ENCODE results near the gene PDE7B. TPM values are rescaled to one million over a fixed set of nuclear protein-coding genes. Genes with fewer than 3 reads are reported as not detected.

The PDE7B gene
- total RNA-seq, 8 experiments from 2014 or later, result 0.08 to 60.7 (median 1.1) TPM

- Histone ChIP-seq H3K4me1 (replicated peaks in 1 of 2) (no peaks in the 10 kb centered on the region), H3K4me3 (no peak overlapping the region), H3K27ac (no peak overlapping the region)
- in situ Hi-C loops (cut with MboI; ENCODE audit: low pct_unique_long_range_greater_than_20kb in 2 of 9, low sequenced_read_pairs in 9 of 9, unreplicated experiment in 9 of 9), result no loop called here
- ATAC-seq (replicated peaks in 6 of 8), result no peak
- 65 to 100% (median 86%) methylated on average over 1 to 3 of the region's 3 CpGs; no CpG with 5 or more reads in 3 of the 10 experiments for WGBS, 10 experiments
These were observed 211.6 kb downstream of the PDE7B start for GRCh38 chr6:136063096-136063495.

- H3K4me1 ChIP-seq (replicated peaks in 1 of 2), result no peaks in the 10 kb centered on the region
- WGBS, 10 experiments, result 0 to 100% (median 66%) methylated on average over 1 to 3 of the region's 3 CpGs; no CpG with 5 or more reads in 3 of the 10 experiments
- no peak overlapping the region for H3K4me3 ChIP-seq
- in situ Hi-C loops (cut with MboI; ENCODE audit: low pct_unique_long_range_greater_than_20kb in 2 of 9, low sequenced_read_pairs in 9 of 9, unreplicated experiment in 9 of 9), result no loop called here
- peak in 3 of 8 experiments; percentile 4 to 64 (median 47) for ATAC-seq (replicated peaks in 6 of 8)
- H3K27ac ChIP-seq, result no peak overlapping the region
These were observed 214.5 kb downstream of the PDE7B start for GRCh38 chr6:136066005-136066404.

- no peak for ATAC-seq (replicated peaks in 6 of 8)
These were observed 216.3 kb downstream of the PDE7B start for GRCh38 chr6:136067731-136068341.

GRCh38 chr6:136069119-136069518, 217.6 kb downstream of the PDE7B start:
- ATAC-seq (replicated peaks in 6 of 8), result peak in 5 of 8 experiments; percentile 9 to 88 (median 69)
- Histone ChIP-seq H3K4me1 (replicated peaks in 1 of 2) (no peaks in the 10 kb centered on the region), H3K4me3 (no peak overlapping the region), H3K27ac (no peak overlapping the region)
- in situ Hi-C loops (cut with MboI; ENCODE audit: low pct_unique_long_range_greater_than_20kb in 2 of 9, low sequenced_read_pairs in 9 of 9, unreplicated experiment in 9 of 9), result no loop called here
- WGBS, 10 experiments, result 0 to 83% (median 52%) methylated on average over 1 to 2 of the region's 2 CpGs; no CpG with 5 or more reads in 3 of the 10 experiments

More at GRCh38 chr6:136067731-136068341, 216.3 kb downstream of the PDE7B start:
- Histone ChIP-seq H3K4me1 (replicated peaks in 1 of 2) (no peaks in the 10 kb centered on the region), H3K4me3 (no peak overlapping the region), H3K27ac (no peak overlapping the region)
- 24 to 95% (median 90%) methylated on average over 3 to 10 of the region's 10 CpGs; no CpG with 5 or more reads in 1 of the 10 experiments for WGBS, 10 experiments
- in situ Hi-C loops (cut with MboI; ENCODE audit: low pct_unique_long_range_greater_than_20kb in 2 of 9, low sequenced_read_pairs in 9 of 9, unreplicated experiment in 9 of 9), result no loop called here

- Histone ChIP-seq H3K4me3 (no peak overlapping the region), H3K4me1 (replicated peaks in 1 of 2) (no peaks in the 10 kb centered on the region), H3K27ac (no peak overlapping the region)
- WGBS, 10 experiments, result 81 to 100% (median 96%) methylated on average over 1 to 5 of the region's 5 CpGs; no CpG with 5 or more reads in 2 of the 10 experiments
- in situ Hi-C loops (cut with MboI; ENCODE audit: low pct_unique_long_range_greater_than_20kb in 2 of 9, low sequenced_read_pairs in 9 of 9, unreplicated experiment in 9 of 9), result no loop called here
- ATAC-seq (replicated peaks in 6 of 8), result no peak
These were observed 219.3 kb downstream of the PDE7B start for GRCh38 chr6:136070815-136071214.

- Histone ChIP-seq H3K4me3 (no peak overlapping the region), H3K4me1 (replicated peaks in 1 of 2) (no peaks in the 10 kb centered on the region), H3K27ac (no peak overlapping the region)
- ATAC-seq (replicated peaks in 6 of 8), result no peak
- in situ Hi-C loops (cut with MboI; ENCODE audit: low pct_unique_long_range_greater_than_20kb in 2 of 9, low sequenced_read_pairs in 9 of 9, unreplicated experiment in 9 of 9), result no loop called here
- 80 to 100% (median 94%) methylated on average over 1 to 5 of the region's 7 CpGs; no CpG with 5 or more reads in 3 of the 10 experiments for WGBS, 10 experiments
These were observed 221.2 kb downstream of the PDE7B start for GRCh38 chr6:136072691-136073090.

- in situ Hi-C loops (cut with MboI; ENCODE audit: low pct_unique_long_range_greater_than_20kb in 2 of 9, low sequenced_read_pairs in 9 of 9, unreplicated experiment in 9 of 9), result no loop called here
- Histone ChIP-seq H3K27ac (no peak overlapping the region), H3K4me3 (no peak overlapping the region), H3K4me1 (replicated peaks in 1 of 2) (no peaks in the 10 kb centered on the region)
- no peak for ATAC-seq (replicated peaks in 6 of 8)
- 63 to 100% (median 89%) methylated on average over 1 to 4 of the region's 5 CpGs; no CpG with 5 or more reads in 2 of the 10 experiments for WGBS, 10 experiments
These were observed 221.7 kb downstream of the PDE7B start for GRCh38 chr6:136073216-136073615.

- H3K4me3 ChIP-seq, result no peak overlapping the region
- H3K4me1 ChIP-seq (replicated peaks in 1 of 2), result no peaks in the 10 kb centered on the region
- 55 to 100% (median 94%) methylated on average over 1 to 3 of the region's 3 CpGs; no CpG with 5 or more reads in 4 of the 10 experiments for WGBS, 10 experiments
- ATAC-seq (replicated peaks in 6 of 8), result no peak
- H3K27ac ChIP-seq, result no peak overlapping the region
- in situ Hi-C loops (cut with MboI; ENCODE audit: low pct_unique_long_range_greater_than_20kb in 2 of 9, low sequenced_read_pairs in 9 of 9, unreplicated experiment in 9 of 9), result no loop called here
These were observed 225.0 kb downstream of the PDE7B start for GRCh38 chr6:136076496-136076895.

- H3K4me1 ChIP-seq (replicated peaks in 1 of 2), result no peaks in the 10 kb centered on the region
- 0 to 96% (median 65%) methylated on average over 1 to 5 of the region's 5 CpGs for WGBS, 10 experiments
- no peak overlapping the region for H3K27ac ChIP-seq
- peak in 5 of 8 experiments; percentile 18 to 91 (median 79) for ATAC-seq (replicated peaks in 6 of 8)
- H3K4me3 ChIP-seq, result no peak overlapping the region
- in situ Hi-C loops (cut with MboI; ENCODE audit: low pct_unique_long_range_greater_than_20kb in 2 of 9, low sequenced_read_pairs in 9 of 9, unreplicated experiment in 9 of 9), result no loop called here
These were observed 226.5 kb downstream of the PDE7B start for GRCh38 chr6:136077834-136078576.

GRCh38 chr6:136079701-136080565, 228.4 kb downstream of the PDE7B start:
- WGBS, 10 experiments, result 73 to 100% (median 89%) methylated on average over 2 to 6 of the region's 6 CpGs
- Histone ChIP-seq H3K27ac (no peak overlapping the region), H3K4me3 (no peak overlapping the region), H3K4me1 (replicated peaks in 1 of 2) (no peaks in the 10 kb centered on the region)
- no peak for ATAC-seq (replicated peaks in 6 of 8)
- in situ Hi-C loops (cut with MboI; ENCODE audit: low pct_unique_long_range_greater_than_20kb in 2 of 9, low sequenced_read_pairs in 9 of 9, unreplicated experiment in 9 of 9), result no loop called here

- no peak overlapping the region for H3K27ac ChIP-seq
- no peak overlapping the region for H3K4me3 ChIP-seq
- in situ Hi-C loops (cut with MboI; ENCODE audit: low pct_unique_long_range_greater_than_20kb in 2 of 9, low sequenced_read_pairs in 9 of 9, unreplicated experiment in 9 of 9), result no loop called here
- no peaks in the 10 kb centered on the region for H3K4me1 ChIP-seq (replicated peaks in 1 of 2)
- peak in 3 of 8 experiments; percentile 27 to 76 (median 35) for ATAC-seq (replicated peaks in 6 of 8)
These were observed 232.0 kb downstream of the PDE7B start for GRCh38 chr6:136083540-136083939.

- no peak overlapping the region for H3K27ac ChIP-seq
- H3K4me3 ChIP-seq, result no peak overlapping the region
- ATAC-seq (replicated peaks in 6 of 8), result no peak
- H3K4me1 ChIP-seq (replicated peaks in 1 of 2), result no peaks in the 10 kb centered on the region
- in situ Hi-C loops (cut with MboI; ENCODE audit: low pct_unique_long_range_greater_than_20kb in 2 of 9, low sequenced_read_pairs in 9 of 9, unreplicated experiment in 9 of 9), result no loop called here
- WGBS, 10 experiments, result 40 to 100% (median 100%) methylated on average over 1 of the region's 1 CpG; no CpG with 5 or more reads in 3 of the 10 experiments
These were observed 232.9 kb downstream of the PDE7B start for GRCh38 chr6:136084403-136084802.
